ENCODE results near the gene RARA.

The RARA gene

GRCh38 chr17:40266882-40267281, 42.1 kb upstream of the RARA start:
- DNase-seq (ENCODE audit: low read depth, low spot score), result no peak
- H3K4me3 ChIP-seq (ENCODE audit: low read depth, low read length), result no peak overlapping the region
- no peak for TF ChIP-seq CTCF (IDR thresholded peaks at IDR 0.05; ENCODE audit: insufficient read depth, low read length, missing control alignments)
- CTCF ChIA-PET, result interaction anchor here (0.9 to 2.2 kb wide), 5 partner anchors 8 to 253 kb away, joined by 3 to 8 read pairs (median 5); partner anchors contain the start of gene WIPF2
- POLR2A ChIA-PET, result no interaction called here

GRCh38 chr17:40268141-40268712, 40.8 kb upstream of the RARA start:
- POLR2A ChIA-PET, result no interaction called here
- no peak overlapping the region for H3K4me3 ChIP-seq (ENCODE audit: low read depth, low read length)
- no peak for TF ChIP-seq CTCF (IDR thresholded peaks at IDR 0.05; ENCODE audit: insufficient read depth, low read length, missing control alignments)
- CTCF ChIA-PET, result interaction anchor here (0.8 to 2.2 kb wide), 8 partner anchors 10 to 255 kb away, joined by 3 to 8 read pairs (median 4); partner anchors contain the start of gene WIPF2
- no peak for DNase-seq (ENCODE audit: low read depth, low spot score)

GRCh38 chr17:40278414-40278813, 30.6 kb upstream of the RARA start:
- TF ChIP-seq CTCF (IDR thresholded peaks at IDR 0.05; ENCODE audit: insufficient read depth, low read length, missing control alignments), result no peak
- no peak overlapping the region for H3K4me3 ChIP-seq (ENCODE audit: low read depth, low read length)
- ChIA-PET CTCF (interaction anchor here (0.9 to 1.2 kb wide), 3 partner anchors 11 to 60 kb away, joined by 3 to 6 read pairs (median 3); no protein-coding TSS in a partner anchor), POLR2A (no interaction called here)
- DNase-seq (ENCODE audit: low read depth, low spot score), result no peak

GRCh38 chr17:40279402-40279801, 29.6 kb upstream of the RARA start:
- TF ChIP-seq CTCF (IDR thresholded peaks at IDR 0.05; ENCODE audit: insufficient read depth, low read length, missing control alignments), result no peak
- ChIA-PET POLR2A (no interaction called here), CTCF (interaction anchor here (0.7 kb wide), 1 partner anchor 87 kb away, joined by 3 read pairs; no protein-coding TSS in a partner anchor)
- DNase-seq (ENCODE audit: low read depth, low spot score), result no peak
- H3K4me3 ChIP-seq (ENCODE audit: low read depth, low read length), result no peak overlapping the region

GRCh38 chr17:40281663-40282062, 27.3 kb upstream of the RARA start:
- no peak overlapping the region for H3K4me3 ChIP-seq (ENCODE audit: low read depth, low read length)
- POLR2A ChIA-PET, result interaction anchor here (0.6 to 0.7 kb wide), 2 partner anchors 281 to 552 kb away, joined by 3 read pairs; no protein-coding TSS in a partner anchor
- no peak for TF ChIP-seq CTCF (IDR thresholded peaks at IDR 0.05; ENCODE audit: insufficient read depth, low read length, missing control alignments)
- CTCF ChIA-PET, result interaction anchor here (1.1 to 5.8 kb wide), 7 partner anchors 8 to 90 kb away, joined by 3 to 48 read pairs (median 4); partner anchors contain the start of gene WIPF2
- no peak for DNase-seq (ENCODE audit: low read depth, low spot score)

- H3K4me3 ChIP-seq (ENCODE audit: low read depth, low read length), result peak overlapping the region; percentile 46
- TF ChIP-seq CTCF (IDR thresholded peaks at IDR 0.05; ENCODE audit: insufficient read depth, low read length, missing control alignments), result no peak
- ChIA-PET POLR2A (interaction anchor here (1.0 to 1.4 kb wide), 3 partner anchors 31 to 74 kb away, joined by 3 to 4 read pairs (median 3); no protein-coding TSS in a partner anchor), CTCF (interaction anchor here (1.0 to 5.8 kb wide), 14 partner anchors 11 to 1413 kb away, joined by 3 to 48 read pairs (median 4); partner anchors contain the start of genes CSF3 and WIPF2)
- peak; percentile 87 for DNase-seq (ENCODE audit: low read depth, low spot score)
Observed at GRCh38 chr17:40283662-40284061, 25.3 kb upstream of the RARA start.

All from AG04449 (cell line).